Putamen (tissue), 1 donor: ENCODE measurements around the gene PALM2AKAP2.
"Not testable (repeated sequence)": the region's sequence is repeated elsewhere in the genome, so short reads cannot be mapped to it uniquely, and the experiment has no call there.

Source experiments
- DNase-seq: peaks from one replicate; pipeline ENCODE4 v3.0.0-alpha.2; 2016; ENCODE audit warnings: low spot score

Gene PALM2AKAP2

GRCh38 chr9:109805050-109805449 lies 25.1 kb downstream of the PALM2AKAP2 start:
- peak; percentile 15 for DNase-seq

GRCh38 chr9:109806506-109807115 lies 26.6 kb downstream of the PALM2AKAP2 start:
- DNase-seq: no peak

- DNase-seq: peak; percentile 74
These were observed 31.9 kb downstream of the PALM2AKAP2 start for GRCh38 chr9:109811876-109812275.

GRCh38 chr9:109812331-109812730 lies 32.3 kb downstream of the PALM2AKAP2 start:
- DNase-seq: no peak

- DNase-seq: no peak
These were observed 32.9 kb downstream of the PALM2AKAP2 start for GRCh38 chr9:109812818-109813281.

- no peak for DNase-seq
These were observed 33.3 kb downstream of the PALM2AKAP2 start for GRCh38 chr9:109813303-109813702.

- no peak for DNase-seq
These were observed 33.8 kb downstream of the PALM2AKAP2 start for GRCh38 chr9:109813829-109814228.

GRCh38 chr9:109815366-109815947 lies 35.5 kb downstream of the PALM2AKAP2 start:
- DNase-seq: no peak

GRCh38 chr9:109816490-109816889 lies 36.5 kb downstream of the PALM2AKAP2 start:
- no peak for DNase-seq

- DNase-seq: peak; percentile 13
These were observed 37.3 kb downstream of the PALM2AKAP2 start for GRCh38 chr9:109817146-109817845.

- peak; percentile 82 for DNase-seq
These were observed 38.0 kb downstream of the PALM2AKAP2 start for GRCh38 chr9:109817846-109818472.

GRCh38 chr9:109821711-109822110 lies 41.7 kb downstream of the PALM2AKAP2 start:
- DNase-seq: no peak

- not testable (repeated sequence) for DNase-seq
These were observed 45.4 kb downstream of the PALM2AKAP2 start for GRCh38 chr9:109825383-109825782.

GRCh38 chr9:109826559-109826958 lies 46.6 kb downstream of the PALM2AKAP2 start:
- DNase-seq: no peak

- no peak for DNase-seq
These were observed 48.3 kb downstream of the PALM2AKAP2 start for GRCh38 chr9:109828254-109828653.
